ENCODE data around the gene PSORS1C2. TPM values are rescaled to one million over a fixed set of nuclear protein-coding genes. Genes with fewer than 3 reads are reported as not detected.
"Not testable (repeated sequence)": the region's sequence is repeated elsewhere in the genome, so short reads cannot be mapped to it uniquely, and the experiment has no call there.

PSORS1C2 gene
- polyA plus RNA-seq, 2 of the 4 experiments (the other 2 are of a cell fraction) = 0.08 TPM; not detected in 1

DNA sequence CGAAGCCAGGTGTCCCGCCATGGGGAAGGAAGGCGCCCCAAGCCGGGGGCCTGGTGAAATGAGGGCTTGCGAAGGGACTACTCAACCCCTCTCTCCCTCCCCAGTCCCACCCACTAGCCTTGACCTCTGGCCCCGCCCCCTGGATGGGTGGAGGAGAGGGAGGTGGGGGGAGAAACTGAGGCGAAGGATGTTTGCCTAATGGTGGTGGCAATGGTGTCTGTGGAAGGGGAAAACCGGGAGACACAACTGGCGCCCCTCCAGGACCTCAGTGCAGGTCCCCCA, 31.7 kb upstream of the PSORS1C2 start, which contains the start of gene POU5F1:
TSS of gene POU5F1 (minus strand) at position 83 of the 282 bp plus-strand sequence. CDS start at position 21, 62 bp downstream.
- no peak for DNase-seq (ENCODE audit: low read depth in 1 of 2, low spot score in 1 of 2)
- FAIRE-seq = no peak
- 72% methylated on average over 4 of the region's 9 CpGs for WGBS (ENCODE audit: missing lambda C conversion rate)

DNA sequence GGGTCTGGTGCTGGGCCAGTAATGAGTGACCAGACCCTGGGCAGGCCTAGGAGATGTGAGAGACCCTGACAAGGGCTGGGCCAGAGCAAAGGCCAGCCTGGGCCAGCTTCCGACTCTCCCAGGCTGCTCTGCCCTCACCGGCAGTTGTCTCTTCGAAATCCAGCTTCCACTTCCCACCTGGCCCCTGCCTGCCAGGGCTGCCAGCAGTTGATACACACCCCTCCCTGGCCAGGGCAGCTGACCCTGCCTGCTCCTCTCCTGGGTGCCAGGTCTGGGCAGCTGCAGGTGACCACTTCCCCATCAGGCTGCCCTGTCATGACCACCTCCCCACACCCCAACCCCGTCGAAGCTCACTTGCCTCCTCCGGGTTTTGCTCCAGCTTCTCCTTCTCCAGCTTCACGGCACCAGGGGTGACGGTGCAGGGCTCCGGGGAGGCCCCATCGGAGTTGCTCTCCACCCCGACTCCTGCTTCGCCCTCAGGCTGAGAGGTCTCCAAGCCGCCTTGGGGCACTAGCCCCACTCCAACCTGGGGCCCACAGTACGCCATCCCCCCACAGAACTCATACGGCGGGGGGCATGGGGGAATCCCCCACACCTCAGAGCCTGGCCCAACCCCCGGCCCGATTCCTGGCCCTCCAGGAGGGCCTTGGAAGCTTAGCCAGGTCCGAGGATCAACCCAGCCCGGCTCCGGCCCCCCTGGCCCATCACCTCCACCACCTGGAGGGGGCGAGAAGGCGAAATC, 31.2 kb upstream of the PSORS1C2 start:
- ATAC-seq = peak in 1 of 2 experiments; percentile 25; a peak in 3 of 6 replicates
- H3K27ac ChIP-seq; POLR2A ChIA-PET; CTCF ChIA-PET; H3K4me2 ChIP-seq; H3K4me1 ChIP-seq; DNase-seq (ENCODE audit: low read depth in 1 of 2, low spot score in 1 of 2); FAIRE-seq; H3K9me3 ChIP-seq; H3K4me3 ChIP-seq: not testable (repeated sequence)
- WGBS (ENCODE audit: missing lambda C conversion rate) = 89% methylated on average over 9 of the region's 23 CpGs

More for the DNA sequence above, 31.7 kb upstream of the PSORS1C2 start, which contains the start of gene POU5F1:
- TF ChIP-seq TFCP2L1 (CRISPR knock-in tag; IDR thresholded peaks at IDR 0.05) = no peak
- TF ChIP-seq HOXA7 (CRISPR knock-in tag; IDR thresholded peaks at IDR 0.05) = no peak
- TF ChIP-seq NR3C1 (IDR thresholded peaks at IDR 0.05) = no peak
- no peak for TF ChIP-seq SMC3 (IDR thresholded peaks at IDR 0.05)
- no peak for TF ChIP-seq MAZ (IDR thresholded peaks at IDR 0.05; ENCODE audit: borderline replicate concordance, low read depth, low read length)
- H3K4me2 ChIP-seq = no peak within 1 kb of the TSS
- H3K27ac ChIP-seq = no peak within 1 kb of the TSS
- no peak for ATAC-seq
- ChIA-PET POLR2A (no interaction called here), CTCF (no interaction called here)
- H3K4me1 ChIP-seq = peaks cover 8% of the 10 kb centered on the region; the same call in 2 of the 3 replicates
- H3K4me3 ChIP-seq = no peak within 1 kb of the TSS
- H3K9me3 ChIP-seq = no peaks in the 10 kb centered on the region

DNA sequence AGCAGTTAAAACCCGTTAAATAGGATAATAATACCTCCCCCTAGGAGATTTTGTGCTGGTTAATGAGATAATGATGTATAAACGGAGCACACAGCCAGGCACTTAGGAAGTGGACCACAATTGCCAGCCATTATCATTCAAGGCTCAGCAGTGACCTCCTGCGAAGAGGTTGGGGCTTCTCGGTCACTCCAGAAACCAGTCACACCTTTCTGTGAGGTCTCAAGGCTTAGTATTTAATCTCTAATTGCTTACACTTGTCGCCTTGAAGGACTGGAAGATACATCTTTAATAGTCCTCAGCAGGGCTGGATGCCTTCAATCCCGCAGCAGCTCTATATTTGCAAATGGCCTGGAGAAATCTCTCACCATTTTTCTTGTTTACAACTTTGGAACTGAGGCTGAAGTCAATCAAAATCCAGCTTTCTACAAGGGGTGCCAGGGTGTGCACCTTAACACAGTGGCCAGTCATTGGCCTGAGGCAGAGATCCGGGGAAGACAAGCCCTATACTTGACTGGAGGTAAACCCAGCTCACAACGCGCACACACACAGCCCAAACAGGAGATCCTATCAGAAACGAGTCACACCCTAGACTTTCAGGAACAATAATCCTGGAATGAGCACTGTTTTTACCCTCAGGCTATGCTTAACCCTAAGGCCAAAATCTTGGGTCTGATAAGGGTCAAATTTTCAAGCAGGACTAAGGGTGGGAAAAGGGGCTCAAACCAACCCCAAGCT, 30.4 kb upstream of the PSORS1C2 start:
- ChIA-PET CTCF (interaction anchor here (1.7 kb wide), 1 partner anchor 11 kb away, joined by 3 read pairs; the partner anchor contains the start of gene TCF19), POLR2A (no interaction called here)
- Histone ChIP-seq H3K4me1 (peaks cover 8% of the 10 kb centered on the region; the same call in 2 of the 3 replicates), H3K4me2 (no peak overlapping the region), H3K27ac (no peak overlapping the region), H3K4me3 (no peak overlapping the region), H3K9me3 (no peaks in the 10 kb centered on the region)
- TF ChIP-seq ELK1 (IDR thresholded peaks at IDR 0.05; ENCODE audit: low read depth, low read length) (no peak), FOSB (CRISPR knock-in tag; IDR thresholded peaks at IDR 0.05) (no peak), HEYL (CRISPR knock-in tag; IDR thresholded peaks at IDR 0.05) (no peak), RARB (CRISPR knock-in tag; IDR thresholded peaks at IDR 0.05) (no peak), MAZ (IDR thresholded peaks at IDR 0.05; ENCODE audit: borderline replicate concordance, low read depth, low read length) (no peak), POLR2AphosphoS2 (conservative IDR thresholded peaks at IDR 0.05; ENCODE audit: low read length) (no peak), RCOR1 (IDR thresholded peaks at IDR 0.05; ENCODE audit: low read depth, low read length) (no peak), MYC (IDR thresholded peaks at IDR 0.05; ENCODE audit: borderline replicate concordance, low read length) (no peak), EP300 (IDR thresholded peaks at IDR 0.05) (no peak), EHF (CRISPR knock-in tag; IDR thresholded peaks at IDR 0.05) (no peak), HOXA7 (CRISPR knock-in tag; IDR thresholded peaks at IDR 0.05) (no peak), CHD4 (IDR thresholded peaks at IDR 0.05; ENCODE audit: borderline replicate concordance) (no peak), ESRRA (IDR thresholded peaks at IDR 0.05; ENCODE audit: borderline replicate concordance, low read length) (no peak)
- TF ChIP-seq, protein P1, sequence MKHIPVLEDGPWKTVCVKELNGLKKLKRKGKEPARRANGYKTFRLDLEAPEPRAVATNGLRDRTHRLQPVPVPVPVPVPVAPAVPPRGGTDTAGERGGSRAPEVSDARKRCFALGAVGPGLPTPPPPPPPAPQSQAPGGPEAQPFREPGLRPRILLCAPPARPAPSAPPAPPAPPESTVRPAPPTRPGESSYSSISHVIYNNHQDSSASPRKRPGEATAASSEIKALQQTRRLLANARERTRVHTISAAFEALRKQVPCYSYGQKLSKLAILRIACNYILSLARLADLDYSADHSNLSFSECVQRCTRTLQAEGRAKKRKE (CRISPR knock-in tag; IDR thresholded peaks at IDR 0.05; ENCODE audit: low read depth) = no peak
- TF ChIP-seq, protein P2, sequence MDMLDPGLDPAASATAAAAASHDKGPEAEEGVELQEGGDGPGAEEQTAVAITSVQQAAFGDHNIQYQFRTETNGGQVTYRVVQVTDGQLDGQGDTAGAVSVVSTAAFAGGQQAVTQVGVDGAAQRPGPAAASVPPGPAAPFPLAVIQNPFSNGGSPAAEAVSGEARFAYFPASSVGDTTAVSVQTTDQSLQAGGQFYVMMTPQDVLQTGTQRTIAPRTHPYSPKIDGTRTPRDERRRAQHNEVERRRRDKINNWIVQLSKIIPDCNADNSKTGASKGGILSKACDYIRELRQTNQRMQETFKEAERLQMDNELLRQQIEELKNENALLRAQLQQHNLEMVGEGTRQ (IDR thresholded peaks at IDR 0.05) = no peak
- TF ChIP-seq, protein P3, sequence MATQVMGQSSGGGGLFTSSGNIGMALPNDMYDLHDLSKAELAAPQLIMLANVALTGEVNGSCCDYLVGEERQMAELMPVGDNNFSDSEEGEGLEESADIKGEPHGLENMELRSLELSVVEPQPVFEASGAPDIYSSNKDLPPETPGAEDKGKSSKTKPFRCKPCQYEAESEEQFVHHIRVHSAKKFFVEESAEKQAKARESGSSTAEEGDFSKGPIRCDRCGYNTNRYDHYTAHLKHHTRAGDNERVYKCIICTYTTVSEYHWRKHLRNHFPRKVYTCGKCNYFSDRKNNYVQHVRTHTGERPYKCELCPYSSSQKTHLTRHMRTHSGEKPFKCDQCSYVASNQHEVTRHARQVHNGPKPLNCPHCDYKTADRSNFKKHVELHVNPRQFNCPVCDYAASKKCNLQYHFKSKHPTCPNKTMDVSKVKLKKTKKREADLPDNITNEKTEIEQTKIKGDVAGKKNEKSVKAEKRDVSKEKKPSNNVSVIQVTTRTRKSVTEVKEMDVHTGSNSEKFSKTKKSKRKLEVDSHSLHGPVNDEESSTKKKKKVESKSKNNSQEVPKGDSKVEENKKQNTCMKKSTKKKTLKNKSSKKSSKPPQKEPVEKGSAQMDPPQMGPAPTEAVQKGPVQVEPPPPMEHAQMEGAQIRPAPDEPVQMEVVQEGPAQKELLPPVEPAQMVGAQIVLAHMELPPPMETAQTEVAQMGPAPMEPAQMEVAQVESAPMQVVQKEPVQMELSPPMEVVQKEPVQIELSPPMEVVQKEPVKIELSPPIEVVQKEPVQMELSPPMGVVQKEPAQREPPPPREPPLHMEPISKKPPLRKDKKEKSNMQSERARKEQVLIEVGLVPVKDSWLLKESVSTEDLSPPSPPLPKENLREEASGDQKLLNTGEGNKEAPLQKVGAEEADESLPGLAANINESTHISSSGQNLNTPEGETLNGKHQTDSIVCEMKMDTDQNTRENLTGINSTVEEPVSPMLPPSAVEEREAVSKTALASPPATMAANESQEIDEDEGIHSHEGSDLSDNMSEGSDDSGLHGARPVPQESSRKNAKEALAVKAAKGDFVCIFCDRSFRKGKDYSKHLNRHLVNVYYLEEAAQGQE (IDR thresholded peaks at IDR 0.05) = no peak
- DNase-seq (ENCODE audit: low read depth in 1 of 2, low spot score in 1 of 2) = no peak
- 87% methylated on average over 6 of the region's 10 CpGs for WGBS (ENCODE audit: missing lambda C conversion rate)
- no peak for FAIRE-seq
- peak in 1 of 2 experiments; percentile 14; a peak in 1 of 6 replicates for ATAC-seq

Data from A549 (cell line).